ENCODE data around the gene A3GALT2.

The A3GALT2 gene

GRCh38 chr1:33272509-33272908, 48.4 kb downstream of the A3GALT2 start:
- no peaks in the 10 kb centered on the region for H3K27me3 ChIP-seq (ENCODE audit: control insufficient read depth, insufficient read depth, low read length)
- no peak for DNase-seq (ENCODE audit: low read depth, low spot score)
- H3K4me1 ChIP-seq (ENCODE audit: control insufficient read depth, insufficient read depth, low read length), result peaks cover 1% of the 10 kb centered on the region
- H3K9me3 ChIP-seq (ENCODE audit: control insufficient read depth, insufficient read depth, low read length), result no peaks in the 10 kb centered on the region
- H3K27ac ChIP-seq (ENCODE audit: low read length), result no peak overlapping the region
- no CpG with 5 or more reads among the region's 3 CpGs for WGBS (ENCODE audit: insufficient coverage, insufficient read length)
- no peak overlapping the region for H3K4me3 ChIP-seq (ENCODE audit: low read length)
- H3K36me3 ChIP-seq (ENCODE audit: control insufficient read depth, insufficient read depth, low read length), result no peaks in the 10 kb centered on the region

- no CpG with 5 or more reads among the region's 13 CpGs for WGBS (ENCODE audit: insufficient coverage, insufficient read length)
Measured at GRCh38 chr1:33271666-33272505, 49.0 kb downstream of the A3GALT2 start.

GRCh38 chr1:33270808-33271465, 50.0 kb downstream of the A3GALT2 start:
- Histone ChIP-seq H3K9me3 (ENCODE audit: control insufficient read depth, insufficient read depth, low read length) (no peaks in the 10 kb centered on the region), H3K4me1 (ENCODE audit: control insufficient read depth, insufficient read depth, low read length) (peaks cover 1% of the 10 kb centered on the region), H3K27me3 (ENCODE audit: control insufficient read depth, insufficient read depth, low read length) (no peaks in the 10 kb centered on the region), H3K36me3 (ENCODE audit: control insufficient read depth, insufficient read depth, low read length) (no peaks in the 10 kb centered on the region), H3K27ac (ENCODE audit: low read length) (no peak overlapping the region), H3K4me3 (ENCODE audit: low read length) (no peak overlapping the region)
- DNase-seq (ENCODE audit: low read depth, low spot score), result no peak
- WGBS (ENCODE audit: insufficient coverage, insufficient read length), result no CpG with 5 or more reads among the region's 7 CpGs

More at GRCh38 chr1:33271666-33272505, 49.0 kb downstream of the A3GALT2 start:
- H3K4me3 ChIP-seq (ENCODE audit: low read length), result no peak overlapping the region
- H3K36me3 ChIP-seq (ENCODE audit: control insufficient read depth, insufficient read depth, low read length), result no peaks in the 10 kb centered on the region
- H3K9me3 ChIP-seq (ENCODE audit: control insufficient read depth, insufficient read depth, low read length), result no peaks in the 10 kb centered on the region
- DNase-seq (ENCODE audit: low read depth, low spot score), result no peak
- H3K27ac ChIP-seq (ENCODE audit: low read length), result no peak overlapping the region
- H3K27me3 ChIP-seq (ENCODE audit: control insufficient read depth, insufficient read depth, low read length), result no peaks in the 10 kb centered on the region
- peaks cover 1% of the 10 kb centered on the region for H3K4me1 ChIP-seq (ENCODE audit: control insufficient read depth, insufficient read depth, low read length)

- Histone ChIP-seq H3K27ac (ENCODE audit: low read length) (no peak overlapping the region), H3K36me3 (ENCODE audit: control insufficient read depth, insufficient read depth, low read length) (no peaks in the 10 kb centered on the region), H3K27me3 (ENCODE audit: control insufficient read depth, insufficient read depth, low read length) (no peaks in the 10 kb centered on the region), H3K4me1 (ENCODE audit: control insufficient read depth, insufficient read depth, low read length) (peaks cover 1% of the 10 kb centered on the region), H3K9me3 (ENCODE audit: control insufficient read depth, insufficient read depth, low read length) (no peaks in the 10 kb centered on the region), H3K4me3 (ENCODE audit: low read length) (no peak overlapping the region)
- WGBS (ENCODE audit: insufficient coverage, insufficient read length), result no CpG with 5 or more reads among the region's 5 CpGs
- no peak for DNase-seq (ENCODE audit: low read depth, low spot score)
Measured at GRCh38 chr1:33270379-33270778, 50.5 kb downstream of the A3GALT2 start.

GRCh38 chr1:33269621-33270020, 51.3 kb downstream of the A3GALT2 start:
- no peak overlapping the region for H3K27ac ChIP-seq (ENCODE audit: low read length)
- H3K4me3 ChIP-seq (ENCODE audit: low read length), result no peak overlapping the region
- no peaks in the 10 kb centered on the region for H3K27me3 ChIP-seq (ENCODE audit: control insufficient read depth, insufficient read depth, low read length)
- no CpG with 5 or more reads among the region's 5 CpGs for WGBS (ENCODE audit: insufficient coverage, insufficient read length)
- H3K9me3 ChIP-seq (ENCODE audit: control insufficient read depth, insufficient read depth, low read length), result no peaks in the 10 kb centered on the region
- no peak for DNase-seq (ENCODE audit: low read depth, low spot score)
- H3K4me1 ChIP-seq (ENCODE audit: control insufficient read depth, insufficient read depth, low read length), result peaks cover 1% of the 10 kb centered on the region
- H3K36me3 ChIP-seq (ENCODE audit: control insufficient read depth, insufficient read depth, low read length), result no peaks in the 10 kb centered on the region

- no peak for DNase-seq (ENCODE audit: low read depth, low spot score)
- Histone ChIP-seq H3K4me1 (ENCODE audit: control insufficient read depth, insufficient read depth, low read length) (no peaks in the 10 kb centered on the region; the same call in 1 of the 2 replicates), H3K36me3 (ENCODE audit: control insufficient read depth, insufficient read depth, low read length) (no peaks in the 10 kb centered on the region), H3K27ac (ENCODE audit: low read length) (no peak overlapping the region), H3K4me3 (ENCODE audit: low read length) (no peak overlapping the region), H3K9me3 (ENCODE audit: control insufficient read depth, insufficient read depth, low read length) (no peaks in the 10 kb centered on the region), H3K27me3 (ENCODE audit: control insufficient read depth, insufficient read depth, low read length) (no peaks in the 10 kb centered on the region)
- no CpG with 5 or more reads among the region's 5 CpGs for WGBS (ENCODE audit: insufficient coverage, insufficient read length)
Measured at GRCh38 chr1:33268927-33269610, 51.8 kb downstream of the A3GALT2 start.

- H3K4me1 ChIP-seq (ENCODE audit: control insufficient read depth, insufficient read depth, low read length), result no peaks in the 10 kb centered on the region
- no peak overlapping the region for H3K27ac ChIP-seq (ENCODE audit: low read length)
- H3K9me3 ChIP-seq (ENCODE audit: control insufficient read depth, insufficient read depth, low read length), result no peaks in the 10 kb centered on the region
- H3K27me3 ChIP-seq (ENCODE audit: control insufficient read depth, insufficient read depth, low read length), result no peaks in the 10 kb centered on the region
- DNase-seq (ENCODE audit: low read depth, low spot score), result no peak
- no peaks in the 10 kb centered on the region for H3K36me3 ChIP-seq (ENCODE audit: control insufficient read depth, insufficient read depth, low read length)
- WGBS (ENCODE audit: insufficient coverage, insufficient read length), result no CpG with 5 or more reads among the region's 2 CpGs
- H3K4me3 ChIP-seq (ENCODE audit: low read length), result no peak overlapping the region
Measured at GRCh38 chr1:33268457-33268856, 52.4 kb downstream of the A3GALT2 start.

- Histone ChIP-seq H3K4me1 (ENCODE audit: control insufficient read depth, insufficient read depth, low read length) (no peaks in the 10 kb centered on the region), H3K36me3 (ENCODE audit: control insufficient read depth, insufficient read depth, low read length) (0 out of 2 replicates have a peak, but pooled peaks cover 1% of the 10 kb centered on the region), H3K4me3 (ENCODE audit: low read length) (no peak overlapping the region), H3K27ac (ENCODE audit: low read length) (no peak overlapping the region), H3K9me3 (ENCODE audit: control insufficient read depth, insufficient read depth, low read length) (no peaks in the 10 kb centered on the region), H3K27me3 (ENCODE audit: control insufficient read depth, insufficient read depth, low read length) (no peaks in the 10 kb centered on the region)
- no CpG with 5 or more reads among the region's 5 CpGs for WGBS (ENCODE audit: insufficient coverage, insufficient read length)
- DNase-seq (ENCODE audit: low read depth, low spot score), result no peak
Measured at GRCh38 chr1:33267468-33268205, 53.3 kb downstream of the A3GALT2 start.

- no peaks in the 10 kb centered on the region for H3K27me3 ChIP-seq (ENCODE audit: control insufficient read depth, insufficient read depth, low read length)
- WGBS (ENCODE audit: insufficient coverage, insufficient read length), result no CpG with 5 or more reads among the region's 6 CpGs
- H3K36me3 ChIP-seq (ENCODE audit: control insufficient read depth, insufficient read depth, low read length), result 0 out of 2 replicates have a peak, but pooled peaks cover 2% of the 10 kb centered on the region
- no peaks in the 10 kb centered on the region for H3K9me3 ChIP-seq (ENCODE audit: control insufficient read depth, insufficient read depth, low read length)
- no peak overlapping the region for H3K4me3 ChIP-seq (ENCODE audit: low read length)
- DNase-seq (ENCODE audit: low read depth, low spot score), result no peak
- H3K27ac ChIP-seq (ENCODE audit: low read length), result no peak overlapping the region
- H3K4me1 ChIP-seq (ENCODE audit: control insufficient read depth, insufficient read depth, low read length), result no peaks in the 10 kb centered on the region
Measured at GRCh38 chr1:33266766-33267165, 54.1 kb downstream of the A3GALT2 start.
